ENCODE measurements around the gene BAZ2B.
"Not testable (repeated sequence)": the region's sequence is repeated elsewhere in the genome, so short reads cannot be mapped to it uniquely, and the experiment has no call there.

Gene BAZ2B

DNA sequence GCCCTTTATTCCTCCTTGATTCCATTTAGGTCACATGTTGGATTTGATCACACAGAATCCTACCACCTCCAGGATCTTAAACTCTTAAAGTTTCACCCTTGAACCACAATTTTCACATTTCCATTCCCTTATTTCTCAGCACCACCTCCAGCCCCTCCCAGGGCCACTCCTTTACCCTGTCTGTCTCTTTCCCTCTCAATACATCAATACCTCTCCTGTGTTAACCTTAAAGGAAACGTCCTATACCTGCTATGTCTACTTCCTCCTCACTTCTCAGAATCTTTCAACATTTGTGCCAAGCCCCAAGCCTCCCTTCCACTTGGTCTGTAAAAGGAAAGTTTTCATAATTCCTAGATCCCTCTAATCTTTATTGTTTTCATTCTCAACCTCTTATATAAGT, 158.8 kb downstream of the BAZ2B start:
- no peak for DNase-seq

DNA sequence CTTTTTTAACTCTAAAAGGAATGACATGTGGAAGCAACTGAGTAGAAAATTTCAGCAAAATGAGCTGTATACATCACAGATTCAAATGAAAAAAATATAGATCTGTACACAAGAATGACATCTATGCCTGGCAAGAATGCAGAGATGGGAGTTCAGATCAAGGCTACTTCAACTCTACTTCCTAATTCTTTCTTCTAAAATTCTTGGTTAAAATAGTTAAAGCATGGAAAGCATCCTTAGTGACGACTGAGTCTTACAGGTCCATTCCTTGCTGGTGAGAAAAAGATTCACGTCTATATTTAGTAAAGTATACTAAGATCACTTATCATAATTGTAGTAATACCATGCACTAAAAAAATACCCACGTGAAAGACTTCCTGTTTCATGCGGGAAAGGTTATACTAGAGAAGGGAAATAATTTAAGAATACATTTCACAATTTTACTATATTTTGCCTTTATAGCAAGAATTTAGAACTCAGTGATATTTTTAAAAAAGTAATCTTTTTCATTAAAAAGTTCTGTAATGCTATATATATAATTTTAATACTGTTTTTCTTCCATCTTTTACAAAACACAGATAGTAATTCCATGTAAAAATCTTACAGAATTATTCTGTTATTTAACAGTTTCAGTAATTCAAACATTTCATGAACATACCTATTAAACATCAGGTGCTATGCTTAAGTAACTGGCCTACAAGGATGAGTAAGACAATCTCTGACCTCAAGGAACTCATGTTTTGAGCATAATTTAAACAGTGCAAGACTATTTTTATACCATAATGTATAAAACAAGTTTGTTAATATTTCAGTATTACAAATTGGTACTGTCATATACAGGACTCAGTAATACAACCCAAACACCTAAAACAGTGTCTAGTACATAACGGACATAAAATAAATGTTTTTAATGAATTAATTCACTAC, 159.6 kb downstream of the BAZ2B start:
- no peak for DNase-seq

DNA sequence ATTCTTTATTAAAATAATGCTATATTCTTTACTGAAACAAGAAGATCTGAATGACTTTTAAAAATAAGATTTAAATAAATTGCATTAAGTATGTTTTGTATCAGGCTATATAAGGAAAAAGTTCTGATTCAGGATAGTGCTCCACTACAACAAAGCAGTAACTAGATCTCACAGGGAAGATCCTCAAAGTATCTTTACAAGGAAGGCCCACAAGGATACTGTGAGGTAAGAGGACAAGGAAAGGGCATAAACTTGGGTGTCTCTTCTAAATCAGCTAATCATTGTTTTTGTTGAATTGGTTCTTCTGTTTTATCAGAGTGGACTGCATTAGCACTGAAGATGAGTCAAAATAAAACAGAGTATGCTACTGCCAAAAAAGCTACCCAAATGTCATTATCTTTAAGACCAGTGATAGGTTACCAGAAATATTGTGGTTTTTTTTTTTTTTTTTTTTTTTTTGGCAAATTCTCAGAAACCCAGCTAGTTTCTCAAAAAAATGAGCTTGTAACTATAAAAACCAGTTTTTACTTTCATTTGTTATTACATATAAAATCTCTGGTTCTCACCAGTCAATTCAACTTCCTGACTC, 160.9 kb downstream of the BAZ2B start:
- DNase-seq: no peak

DNA sequence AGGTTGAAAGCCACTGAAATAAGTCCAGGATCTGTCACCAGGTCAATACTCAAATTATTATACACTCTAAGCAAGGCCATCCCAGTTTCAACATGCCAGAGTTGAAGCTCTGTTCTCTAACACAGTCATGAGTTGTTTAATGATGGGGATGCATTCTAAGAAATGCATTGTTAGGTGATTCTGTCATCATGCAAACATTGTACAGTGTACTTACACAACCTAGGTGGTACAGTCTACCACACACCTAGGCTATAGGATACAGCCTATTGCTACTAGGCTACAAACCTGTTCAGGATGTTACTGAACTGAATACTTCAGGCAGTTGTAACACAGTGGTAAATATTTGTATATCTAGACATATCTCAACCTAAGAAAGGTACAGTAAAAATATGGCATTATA, 162.2 kb downstream of the BAZ2B start:
- no peak for DNase-seq

DNA sequence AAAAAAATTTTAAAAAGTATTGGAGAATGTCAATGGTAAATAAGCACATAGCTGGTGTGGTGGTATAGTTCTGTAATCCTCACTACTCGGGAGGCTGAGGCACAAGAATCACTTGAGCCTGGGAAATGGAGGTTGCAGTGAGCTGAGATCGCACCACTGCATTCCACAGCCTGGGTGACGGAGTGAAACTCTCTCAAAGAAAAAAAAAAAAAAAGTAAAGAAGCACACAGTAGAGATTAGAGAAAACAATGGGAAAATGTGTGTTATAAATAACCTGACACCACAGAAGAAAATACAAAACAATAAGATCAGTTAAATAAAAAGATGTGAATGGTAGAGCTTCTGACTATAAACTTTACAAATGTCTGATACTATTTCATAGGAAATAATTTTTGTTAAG, 166.2 kb downstream of the BAZ2B start:
- no peak for DNase-seq

DNA sequence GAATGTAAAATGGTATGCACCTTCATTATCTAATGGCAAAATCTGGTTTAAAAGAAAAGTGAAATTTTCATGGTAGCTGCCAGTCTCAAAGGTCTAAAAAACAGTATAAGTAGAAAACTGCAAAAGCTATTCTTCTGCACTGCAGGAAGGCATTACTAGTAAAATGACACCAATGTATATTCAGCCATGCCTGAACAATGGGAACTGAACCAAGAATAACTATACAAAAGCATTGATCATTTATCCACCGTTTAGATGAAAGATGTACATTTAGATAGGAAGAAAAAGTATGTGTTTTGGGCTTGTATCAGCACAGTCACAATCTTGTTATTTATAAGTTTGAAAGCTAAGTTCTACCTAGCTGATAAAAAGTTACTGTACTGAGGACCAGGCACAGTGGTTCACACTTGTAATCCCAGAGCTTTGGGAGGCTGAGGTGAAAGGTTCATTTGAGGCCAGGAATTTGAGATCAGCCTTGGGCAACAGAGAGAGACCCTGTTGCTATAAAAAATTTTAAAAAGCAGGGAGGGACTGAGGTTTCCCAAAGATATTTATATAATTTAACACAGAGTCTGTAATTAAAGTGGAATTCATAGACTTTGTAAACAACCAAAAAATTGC, 166.7 kb downstream of the BAZ2B start:
- DNase-seq: no peak

DNA sequence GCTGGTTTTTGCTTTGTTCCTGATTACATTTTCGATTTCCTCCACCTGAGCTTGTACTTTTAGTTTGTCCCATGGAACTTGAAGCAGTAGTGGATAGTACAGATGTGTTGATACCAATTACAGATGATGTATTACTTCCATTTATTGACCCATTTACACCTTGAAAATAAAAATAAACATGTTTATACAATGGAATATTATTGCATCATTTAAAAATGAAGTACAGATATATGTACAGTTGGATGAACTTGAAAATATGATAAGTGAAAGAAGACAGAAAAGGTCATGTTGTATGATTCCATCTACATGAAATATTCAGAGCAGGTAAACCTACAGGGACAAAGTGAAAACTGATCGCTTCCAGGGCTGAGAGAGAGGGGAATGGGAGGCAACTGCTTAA, 169.5 kb downstream of the BAZ2B start:
- DNase-seq: no peak

DNA sequence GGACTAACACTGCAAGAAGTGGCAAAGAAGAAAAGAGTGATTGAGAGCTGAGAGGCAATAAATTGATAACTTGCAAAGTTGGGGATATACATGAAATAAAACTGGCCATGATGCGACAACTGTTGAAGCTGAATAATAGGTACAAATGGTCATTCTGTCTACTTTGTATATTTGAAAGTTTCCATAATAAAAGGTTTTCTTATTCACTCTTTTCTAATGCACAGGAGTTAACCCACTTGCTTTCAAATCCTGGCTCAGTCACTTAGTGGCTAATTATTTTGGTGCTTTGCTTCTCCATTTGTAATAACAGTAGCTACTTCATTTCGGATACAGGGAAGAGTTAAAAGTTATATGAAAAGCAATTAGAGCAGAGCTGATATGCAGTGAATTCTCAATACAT, 170.1 kb downstream of the BAZ2B start:
- DNase-seq: no peak

DNA sequence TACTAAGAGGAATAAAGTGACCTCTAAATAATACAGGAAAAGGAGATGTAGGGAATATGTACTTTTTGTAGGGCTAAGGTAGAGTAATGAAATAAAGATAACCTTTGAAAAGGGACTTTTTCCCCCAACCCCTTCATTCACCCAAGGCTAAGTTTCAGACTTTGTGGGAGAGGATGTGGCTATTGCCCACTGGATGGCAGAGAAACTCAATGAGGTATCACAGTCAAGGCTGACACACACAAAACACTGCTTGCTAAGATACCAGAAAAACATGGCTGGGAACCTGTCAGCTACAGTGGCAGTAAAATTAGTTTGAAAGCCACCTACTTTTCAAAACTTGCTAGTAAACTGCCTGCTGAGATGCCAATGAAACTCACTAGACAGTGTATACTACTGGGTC, 171.0 kb downstream of the BAZ2B start:
- no peak for DNase-seq

DNA sequence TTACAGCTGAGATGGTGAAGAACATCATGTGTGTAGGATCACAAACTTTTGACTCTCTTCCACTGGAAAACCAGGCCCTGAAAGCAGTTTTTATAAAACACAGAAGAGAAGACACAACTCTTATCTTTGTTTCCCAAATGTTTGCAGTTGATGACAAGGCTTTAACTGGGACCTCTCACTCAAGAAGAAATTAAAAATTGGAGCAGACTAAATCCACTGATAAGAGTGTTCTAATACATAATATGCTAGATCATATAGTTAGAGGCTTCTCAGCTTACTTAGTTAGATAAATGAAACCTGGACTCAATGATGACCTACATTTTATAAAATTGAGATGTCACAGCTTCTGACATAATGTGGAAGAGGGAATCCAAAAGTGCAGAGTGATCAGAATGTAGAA, 171.6 kb downstream of the BAZ2B start:
- no peak for DNase-seq

DNA sequence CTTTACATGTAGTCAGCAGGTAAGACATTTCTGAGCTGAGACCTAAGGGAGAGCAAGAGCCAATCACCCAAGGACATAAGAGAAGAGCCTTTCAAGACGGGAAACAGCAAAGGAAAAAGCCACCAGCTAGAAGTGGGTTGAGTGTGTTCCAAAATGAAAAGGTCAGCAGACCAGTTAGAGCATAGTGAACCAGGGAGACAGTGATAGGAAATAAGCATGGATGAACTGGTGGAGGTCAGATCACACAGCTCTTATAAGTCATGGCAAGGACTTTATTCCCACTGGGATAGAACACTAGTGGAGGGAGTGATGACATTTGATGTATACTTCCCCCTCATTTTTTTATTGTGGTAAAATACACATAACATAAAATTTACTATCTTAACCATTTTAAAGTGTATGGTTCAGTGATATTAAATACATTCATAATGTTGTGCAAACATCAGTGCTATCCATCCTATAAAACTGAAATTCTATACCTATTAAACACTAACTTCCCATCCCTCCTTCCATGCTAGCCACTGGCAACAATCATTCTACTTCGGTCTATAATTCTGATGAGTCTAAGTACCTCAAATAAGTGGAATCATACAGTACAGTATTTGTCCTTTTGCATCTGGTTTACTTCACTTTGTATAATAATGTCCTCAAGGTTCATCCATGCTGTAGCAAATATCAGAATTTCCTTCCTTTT, 174.0 kb downstream of the BAZ2B start:
- no peak for DNase-seq

DNA sequence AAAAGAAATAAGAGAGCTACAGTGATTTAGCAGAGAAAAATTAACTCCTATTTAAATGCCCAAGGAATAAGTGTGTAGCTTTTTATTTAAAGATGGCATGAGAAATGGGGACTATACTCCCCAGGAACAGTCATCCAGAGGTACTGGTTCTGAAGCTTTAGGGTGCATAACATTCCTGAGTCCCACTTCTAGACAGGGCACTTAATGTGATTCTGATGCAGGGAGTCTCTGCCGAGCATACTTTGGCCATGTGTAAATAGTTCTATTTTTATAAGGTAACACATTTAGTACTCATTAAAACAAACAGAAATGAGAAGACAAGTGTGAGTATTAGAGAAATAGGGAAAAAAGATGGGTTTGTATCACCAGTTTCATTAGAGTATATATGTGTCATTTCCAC, 175.2 kb downstream of the BAZ2B start:
- DNase-seq: no peak

DNA sequence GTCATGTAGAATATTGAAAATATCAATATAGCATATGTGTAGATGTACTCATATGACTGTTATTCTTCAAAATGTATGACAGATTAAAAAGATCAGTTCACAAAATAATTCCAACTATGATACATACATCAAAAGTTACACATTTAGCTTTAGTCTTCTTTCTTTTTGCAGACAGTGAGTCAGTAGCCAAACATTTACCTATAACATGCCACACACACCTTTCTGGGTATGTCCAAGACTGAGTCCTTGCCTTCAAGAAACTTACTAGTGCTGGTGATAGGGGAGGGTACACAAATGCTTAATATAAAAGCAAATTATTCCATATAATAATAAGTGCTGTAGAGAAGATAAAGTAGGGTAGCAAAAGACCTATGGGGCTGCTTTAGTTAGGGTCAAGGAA, 176.9 kb downstream of the BAZ2B start:
- DNase-seq: no peak

DNA sequence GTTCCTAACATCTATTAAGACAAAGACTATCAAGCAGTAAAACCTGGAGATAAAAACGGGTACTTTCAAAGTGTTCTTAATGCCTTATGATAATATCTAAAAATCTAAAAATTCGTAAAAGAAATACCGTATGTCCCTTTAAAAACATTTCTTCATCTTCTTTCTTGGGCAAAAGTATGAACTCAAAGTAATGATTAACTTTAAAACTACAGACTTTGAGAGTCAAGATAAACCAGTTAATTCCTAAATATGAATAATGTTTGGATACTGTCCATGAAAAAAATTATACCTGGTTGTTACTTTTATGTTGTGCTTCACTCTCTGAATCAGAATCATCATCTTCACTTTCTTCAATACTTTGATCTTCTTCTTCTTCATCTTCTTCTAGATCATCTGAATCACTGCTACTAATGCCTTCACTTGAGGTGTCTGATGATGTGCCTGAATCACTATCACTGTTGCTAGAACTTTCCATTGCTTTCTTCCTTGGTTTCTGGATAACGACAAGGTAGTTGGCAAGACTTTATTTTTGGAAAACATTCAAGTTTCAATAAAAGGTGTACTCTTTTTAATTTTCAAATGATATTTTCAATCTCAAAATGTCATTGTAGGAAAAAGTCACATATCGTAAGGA, 177.5 kb downstream of the BAZ2B start:
- no peak for DNase-seq

DNA sequence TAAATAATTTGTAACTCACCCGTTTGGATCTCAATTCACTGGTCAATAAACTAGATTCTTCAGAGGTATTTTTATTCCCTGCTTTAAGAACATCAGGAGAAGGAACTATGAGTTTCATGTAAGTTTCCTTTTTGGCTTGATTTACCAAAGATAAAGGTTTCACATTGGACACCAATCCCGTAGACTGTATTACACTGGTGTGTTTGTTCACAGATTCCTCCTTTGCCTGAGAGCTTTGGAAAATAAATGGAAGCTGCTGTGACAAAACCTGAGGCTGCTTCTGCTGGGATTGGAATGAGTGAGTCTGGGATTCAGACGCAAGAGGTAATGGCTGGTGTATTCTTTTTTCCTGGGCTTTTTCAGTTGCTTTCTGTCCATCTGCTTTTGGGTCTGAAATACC, 178.1 kb downstream of the BAZ2B start:
- DNase-seq: no peak

DNA sequence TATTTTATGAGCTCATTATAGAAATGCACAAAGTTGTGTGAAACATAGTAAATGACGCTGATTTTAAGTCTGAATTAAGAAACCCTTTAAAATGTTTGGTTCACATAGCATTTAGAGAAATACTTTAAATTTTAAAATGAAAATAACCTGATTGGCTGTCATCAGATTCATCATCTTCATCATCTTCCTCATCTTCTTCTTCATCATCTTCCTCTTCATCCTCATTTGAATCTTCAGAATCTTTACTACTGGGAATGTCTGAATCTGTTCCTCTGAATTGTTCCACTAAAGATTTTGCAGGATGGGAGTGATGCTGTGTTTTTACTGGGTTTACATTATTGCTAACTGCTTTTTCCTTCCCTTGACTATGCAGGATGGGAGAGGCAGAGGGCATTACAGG, 183.7 kb downstream of the BAZ2B start:
- no peak for DNase-seq

DNA sequence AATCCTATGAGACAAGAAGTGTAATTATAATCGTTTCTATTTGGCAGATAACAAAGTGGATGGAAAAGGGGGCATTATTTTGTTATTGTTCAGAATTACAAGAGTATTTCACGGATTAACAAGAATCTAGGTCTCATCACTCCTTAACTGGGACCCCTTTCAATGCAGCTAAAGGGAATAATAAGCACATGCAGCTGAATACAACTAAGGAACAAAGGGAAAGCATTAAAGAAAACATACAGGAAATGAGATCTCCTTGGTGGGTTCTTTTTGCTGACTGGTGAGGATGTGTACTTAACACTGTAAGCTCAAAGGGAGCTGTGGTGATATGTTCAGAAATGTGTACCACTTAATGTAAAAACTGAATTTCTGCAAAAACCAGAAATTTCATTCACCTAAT, 189.3 kb downstream of the BAZ2B start:
- no peak for DNase-seq

DNA sequence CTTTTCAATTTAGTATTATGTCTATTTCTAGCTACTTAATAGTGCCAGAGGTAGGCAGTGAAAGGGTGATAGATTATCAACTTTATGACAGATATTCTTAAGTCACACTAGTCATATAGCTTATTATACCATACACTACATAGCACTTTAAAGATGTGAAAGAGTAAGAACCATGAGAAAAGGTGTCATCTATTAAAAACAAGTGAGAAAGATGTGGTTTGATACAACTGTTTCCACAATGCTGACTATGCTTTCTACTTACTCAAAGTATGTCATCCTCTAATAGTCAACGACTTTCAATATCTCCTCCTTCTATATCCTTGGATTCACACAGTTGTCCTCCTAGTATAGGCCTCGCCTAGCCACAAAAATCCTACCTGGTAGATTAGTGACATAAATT, 196.9 kb downstream of the BAZ2B start:
- no peak for DNase-seq

DNA sequence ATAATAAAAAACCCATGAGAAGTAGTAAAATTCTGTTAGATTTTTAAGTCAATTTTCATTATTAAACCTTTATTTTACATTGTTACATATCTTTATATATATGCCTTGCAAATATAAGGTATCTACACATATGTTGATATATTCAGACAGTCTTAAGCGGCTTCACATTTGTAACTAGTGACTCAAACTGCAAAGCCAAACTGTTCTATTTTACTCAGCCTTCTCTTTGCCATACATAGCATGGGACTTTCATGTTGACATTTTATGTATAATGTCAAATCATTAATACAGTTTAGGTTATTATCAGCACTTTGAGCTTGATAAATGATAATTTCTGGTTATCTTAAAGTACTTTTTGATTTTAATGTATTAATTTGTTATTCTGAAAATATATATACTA, 204.9 kb downstream of the BAZ2B start:
- DNase-seq: no peak

DNA sequence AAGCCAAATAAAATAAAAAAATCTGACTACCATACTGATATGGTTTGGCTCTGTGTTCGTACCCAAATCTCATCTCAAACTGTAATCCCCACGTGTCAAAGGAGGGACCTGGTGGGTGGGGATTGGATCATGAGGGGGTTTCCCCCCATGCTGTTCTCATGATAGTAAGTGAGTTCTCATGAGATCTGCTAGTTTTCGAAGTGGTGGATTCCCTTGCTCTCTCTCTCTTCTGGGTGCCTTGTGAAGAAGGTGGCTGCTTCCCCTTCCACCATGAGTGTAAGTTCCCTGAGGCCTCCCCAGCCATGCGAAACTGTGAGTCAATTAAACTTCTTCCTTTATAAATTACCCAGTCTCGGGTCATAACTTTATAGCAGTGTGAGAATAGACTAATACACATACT, 206.1 kb downstream of the BAZ2B start:
- no peak for DNase-seq

DNA sequence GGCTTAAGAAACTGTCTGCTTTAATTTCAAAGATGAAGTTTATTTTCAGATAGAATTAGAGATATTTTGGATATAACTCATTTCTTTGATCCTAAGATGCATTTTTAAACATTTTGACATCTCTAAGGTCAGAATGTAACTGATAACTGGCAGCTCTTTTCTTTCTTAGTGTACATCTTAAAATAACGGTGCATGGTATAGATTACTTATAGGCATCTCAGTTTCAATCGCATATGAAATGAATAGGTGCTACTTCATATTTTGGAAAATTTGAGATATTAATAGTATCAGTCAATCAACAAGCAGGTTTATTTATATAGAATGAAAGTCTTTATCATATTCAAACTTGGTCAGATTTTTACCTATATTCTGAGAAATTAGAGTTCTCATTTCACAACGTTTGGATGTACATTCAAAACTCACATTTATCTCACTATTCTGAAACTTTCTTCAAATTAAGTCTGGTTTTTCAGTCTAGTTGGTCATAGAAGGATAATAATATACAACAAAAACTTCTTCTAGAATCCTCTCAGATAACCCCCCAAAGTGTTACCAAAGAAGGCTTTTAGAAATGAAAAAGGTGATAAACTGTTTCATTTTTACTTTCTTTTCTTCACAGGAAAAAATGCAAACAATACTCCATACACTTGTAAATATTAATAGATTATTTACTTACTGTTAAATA, 207.1 kb downstream of the BAZ2B start:
- DNase-seq: no peak

DNA sequence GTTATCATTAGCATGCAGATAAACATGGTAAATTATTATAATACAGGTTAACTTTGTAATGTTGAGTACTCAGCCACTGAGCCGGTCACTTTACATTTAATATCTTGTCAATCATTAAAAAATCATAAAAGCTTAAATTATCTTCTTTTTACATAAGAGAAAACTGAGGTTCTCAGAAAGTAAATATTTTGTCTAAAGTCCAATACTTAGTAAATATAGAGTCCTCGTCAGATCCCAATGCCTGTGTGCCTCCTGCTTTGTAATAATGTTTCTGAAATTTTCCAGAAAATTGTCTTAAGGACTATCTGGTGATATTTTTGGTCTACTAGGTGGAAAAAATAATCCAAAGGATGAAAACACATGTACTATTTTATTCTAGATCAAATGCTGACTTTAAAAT, 213.6 kb downstream of the BAZ2B start:
- DNase-seq: no peak

DNA sequence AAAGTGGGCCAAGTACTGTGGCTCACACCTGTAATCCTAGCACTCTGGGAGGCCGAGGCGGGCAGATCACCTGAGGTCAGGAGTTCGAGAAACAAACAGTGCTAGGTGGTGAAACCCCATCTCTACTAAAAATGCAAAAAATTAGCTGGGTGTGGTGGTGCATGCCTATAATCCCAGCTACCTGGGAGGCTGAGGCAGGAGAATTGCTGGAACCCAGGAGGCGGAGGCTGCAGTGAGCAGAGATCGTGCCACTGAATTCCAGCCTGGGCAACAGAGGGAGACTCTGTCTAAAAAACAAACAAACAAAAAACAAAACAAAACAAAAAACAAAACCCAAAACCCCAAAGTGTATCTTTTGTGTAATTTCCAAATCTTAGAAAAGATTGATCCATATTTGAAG, 214.2 kb downstream of the BAZ2B start:
- DNase-seq: not testable (repeated sequence)
